ENCODE results near the gene CDK2AP2. TPM values are rescaled to one million over a fixed set of nuclear protein-coding genes. Genes with fewer than 3 reads are reported as not detected.
"Not testable (repeated sequence)": the region's sequence is repeated elsewhere in the genome, so short reads cannot be mapped to it uniquely, and the experiment has no call there.

CDK2AP2 gene, protein sequence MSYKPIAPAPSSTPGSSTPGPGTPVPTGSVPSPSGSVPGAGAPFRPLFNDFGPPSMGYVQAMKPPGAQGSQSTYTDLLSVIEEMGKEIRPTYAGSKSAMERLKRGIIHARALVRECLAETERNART
- polyA plus RNA-seq: 100 to 1,000 TPM in 2 of 4 donors, 10 to 100 TPM in 2; 80.0 to 108 (median 97.5) TPM
- long read RNA-seq, donor 1, transcript CDK2AP2-201 (4 exons, 1,378 nt): major isoform, 61 of 102 reads
- long read RNA-seq, donor 1, transcript CDK2AP2-204 (4 exons, 923 nt): minor isoform, 7 of 102 reads
- long read RNA-seq, donor 1, partial matches to known transcripts: 26 of 102 reads
- long read RNA-seq, donor 1, other reads (novel, unspliced or antisense): 0 of 102 reads
- long read RNA-seq, donor 2, transcript CDK2AP2-202 (3 exons, 1,692 nt): minor isoform, 9 of 69 reads
- long read RNA-seq, donor 2, transcript CDK2AP2-201 (4 exons, 1,378 nt): major isoform, 48 of 69 reads
- long read RNA-seq, donor 2, partial matches to known transcripts: 5 of 69 reads
- long read RNA-seq, donor 2, other reads (novel, unspliced or antisense): 0 of 69 reads
- long read RNA-seq, donor 3, transcript CDK2AP2-201 (4 exons, 1,378 nt): major isoform, 43 of 49 reads
- long read RNA-seq, donor 3, partial matches to known transcripts: 0 of 49 reads
- long read RNA-seq, donor 3, other reads (novel, unspliced or antisense): 0 of 49 reads
- long read RNA-seq, donor 4: 0 reads
- long read RNA-seq, donor 5, transcript CDK2AP2-201 (4 exons, 1,378 nt): major isoform, 7 of 11 reads
- long read RNA-seq, donor 5, partial matches to known transcripts: 0 of 11 reads
- long read RNA-seq, donor 5, other reads (novel, unspliced or antisense): 0 of 11 reads
- long read RNA-seq, donor 6, transcript CDK2AP2-201 (4 exons, 1,378 nt): major isoform, 68 of 96 reads
- long read RNA-seq, donor 6, partial matches to known transcripts: 20 of 96 reads
- long read RNA-seq, donor 6, other reads (novel, unspliced or antisense): 0 of 96 reads
- long read RNA-seq, donor 7: 0 reads
- long read RNA-seq, donor 8, partial matches to known transcripts: 0 of 1 reads
- long read RNA-seq, donor 8, other reads (novel, unspliced or antisense): 0 of 1 reads
- long read RNA-seq, donor 9, transcript CDK2AP2-201 (4 exons, 1,378 nt): major isoform, 9 of 10 reads
- long read RNA-seq, donor 9, partial matches to known transcripts: 0 of 10 reads
- long read RNA-seq, donor 9, other reads (novel, unspliced or antisense): 0 of 10 reads
- long read RNA-seq, donor 10, transcript CDK2AP2-202 (3 exons, 1,692 nt): minor isoform, 6 of 51 reads
- long read RNA-seq, donor 10, transcript CDK2AP2-201 (4 exons, 1,378 nt): major isoform, 36 of 51 reads
- long read RNA-seq, donor 10, partial matches to known transcripts: 6 of 51 reads
- long read RNA-seq, donor 10, other reads (novel, unspliced or antisense): 0 of 51 reads

DNA sequence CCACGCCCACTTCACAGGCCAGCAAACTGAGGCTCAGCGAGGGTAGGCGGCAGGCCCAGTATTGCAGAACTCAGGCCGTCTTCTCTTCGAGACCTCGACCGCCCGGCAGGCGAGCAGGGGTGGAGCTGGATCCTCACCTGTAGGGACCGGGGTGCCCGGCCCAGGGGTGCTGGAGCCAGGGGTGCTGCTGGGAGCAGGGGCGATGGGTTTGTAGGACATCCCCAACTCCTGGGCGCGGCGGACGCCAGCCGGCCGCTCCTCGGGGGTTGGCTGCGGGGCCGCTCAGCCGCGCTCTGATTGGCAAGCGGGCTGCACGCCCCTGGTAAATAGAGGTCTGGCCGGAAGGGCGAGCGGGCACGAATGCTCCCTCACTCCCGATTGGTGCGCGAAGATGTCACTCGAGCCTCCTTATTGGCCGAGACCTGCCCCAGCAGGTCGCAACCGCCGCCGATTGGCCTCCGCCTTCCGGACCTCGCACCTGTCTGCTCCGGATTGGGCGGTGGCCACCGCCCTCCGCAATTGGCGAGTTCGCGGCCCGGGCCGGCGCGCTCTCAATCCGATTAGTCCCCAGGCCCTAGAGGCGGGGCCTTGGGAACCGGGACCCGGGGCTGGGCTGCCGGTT, at the start of gene CDK2AP2:
TSS of gene CDK2AP2 (minus strand) at position 299 of the 622 bp plus-strand sequence. CDS start at position 219, 80 bp downstream.
- DNase-seq (peak; percentile 99 to 100), FAIRE-seq (no peak)

DNA sequence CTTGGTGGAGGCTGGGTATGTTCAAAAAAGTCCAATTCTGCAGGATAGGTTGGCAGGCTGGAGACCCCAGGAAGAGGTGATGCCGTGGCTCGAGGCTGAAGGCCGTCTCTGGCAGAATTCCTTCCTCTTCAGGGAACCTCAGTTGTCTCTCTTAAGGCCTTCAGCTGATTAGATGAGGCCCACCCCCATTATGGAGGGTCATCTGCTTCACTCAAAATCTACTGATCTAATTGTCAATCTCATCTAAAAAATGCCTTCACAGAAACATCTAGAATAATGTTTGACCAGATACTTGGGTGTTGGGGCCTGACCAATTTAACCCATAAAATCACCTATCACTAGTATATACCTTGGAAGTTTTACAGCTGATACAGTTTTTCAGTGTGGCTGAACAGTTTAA, 48.3 kb upstream of the CDK2AP2 start:
- no peak for DNase-seq

More for the DNA sequence above, at the start of gene CDK2AP2:
- Histone ChIP-seq H3K36me3 (ENCODE audit: control insufficient read depth in 3 of 3, insufficient read depth in 2 of 3, low read depth in 1 of 3, low read length in 3 of 3) (peaks cover 0 to 24% (median 0%) of the 10 kb centered on the region in 3 donors), H3K9me3 (ENCODE audit: control insufficient read depth in 2 of 2, insufficient read depth in 1 of 2, low read depth in 1 of 2, low read length in 1 of 2) (no peaks in the 10 kb centered on the region), H3K27me3 (ENCODE audit: control insufficient read depth in 3 of 3, insufficient read depth in 3 of 3, low read length in 3 of 3) (no peaks in the 10 kb centered on the region), H3K4me3 (ENCODE audit: low read depth in 1 of 3, low read length in 3 of 3) (peak within 1 kb of the TSS; percentile 59 to 83 (median 79)), H3K27ac (ENCODE audit: low read depth in 1 of 3, low read length in 2 of 3) (peak within 1 kb of the TSS; percentile 94 to 100 (median 97)), H3K4me1 (ENCODE audit: control insufficient read depth in 3 of 3, insufficient read depth in 2 of 3, low read depth in 1 of 3, low read length in 2 of 3) (peaks cover 2 to 60% (median 8%) of the 10 kb centered on the region in 3 donors)
- WGBS, 3 donors: 0% methylated on average over 46 to 57 of the region's 57 CpGs

DNA sequence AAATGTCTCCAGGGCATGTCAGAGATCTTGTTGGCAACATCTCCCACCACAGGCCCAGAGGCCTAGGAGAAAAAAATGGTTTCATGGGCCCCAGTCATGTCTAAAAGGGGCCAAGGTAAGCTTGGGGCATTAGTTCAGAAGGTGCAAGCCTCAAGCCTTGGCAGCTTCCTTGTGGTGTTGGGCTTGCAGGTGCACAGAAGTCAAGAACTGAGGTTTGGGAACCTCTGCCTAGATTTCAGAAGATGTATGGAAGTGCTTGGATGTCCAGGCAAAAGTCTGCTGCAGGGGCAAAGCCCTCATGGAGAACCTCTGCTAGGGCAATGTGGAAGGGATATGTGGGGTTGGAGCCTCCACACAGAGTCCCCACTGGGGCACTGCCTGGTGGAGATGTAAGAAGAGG, 43.7 kb upstream of the CDK2AP2 start:
- H3K27me3 ChIP-seq (ENCODE audit: control insufficient read depth in 3 of 3, insufficient read depth in 3 of 3, low read length in 3 of 3); H3K4me3 ChIP-seq (ENCODE audit: low read depth in 1 of 3, low read length in 3 of 3); H3K27ac ChIP-seq (ENCODE audit: low read depth in 1 of 3, low read length in 2 of 3); DNase-seq; H3K4me1 ChIP-seq (ENCODE audit: control insufficient read depth in 3 of 3, insufficient read depth in 2 of 3, low read depth in 1 of 3, low read length in 2 of 3); H3K36me3 ChIP-seq (ENCODE audit: control insufficient read depth in 3 of 3, insufficient read depth in 2 of 3, low read depth in 1 of 3, low read length in 3 of 3); FAIRE-seq: not testable (repeated sequence)
- peaks cover 0 to 11% of the 10 kb centered on the region in 2 donors for H3K9me3 ChIP-seq (ENCODE audit: control insufficient read depth in 2 of 2, insufficient read depth in 1 of 2, low read depth in 1 of 2, low read length in 1 of 2)

More for the DNA sequence above, 48.3 kb upstream of the CDK2AP2 start:
- FAIRE-seq: no peak
- Histone ChIP-seq H3K36me3 (ENCODE audit: control insufficient read depth in 3 of 3, insufficient read depth in 2 of 3, low read depth in 1 of 3, low read length in 3 of 3) (no peaks in the 10 kb centered on the region), H3K27ac (ENCODE audit: low read depth in 1 of 3, low read length in 2 of 3) (no peak overlapping the region), H3K27me3 (ENCODE audit: control insufficient read depth in 3 of 3, insufficient read depth in 3 of 3, low read length in 3 of 3) (no peaks in the 10 kb centered on the region), H3K4me3 (ENCODE audit: low read depth in 1 of 3, low read length in 3 of 3) (no peak overlapping the region), H3K4me1 (ENCODE audit: control insufficient read depth in 3 of 3, insufficient read depth in 2 of 3, low read depth in 1 of 3, low read length in 2 of 3) (peaks cover 0 to 22% (median 0%) of the 10 kb centered on the region in 3 donors), H3K9me3 (ENCODE audit: control insufficient read depth in 2 of 2, insufficient read depth in 1 of 2, low read depth in 1 of 2, low read length in 1 of 2) (peaks cover 0 to 8% of the 10 kb centered on the region in 2 donors)
- WGBS, 3 donors: 61 to 86% (median 75%) methylated on average over 3 of the region's 3 CpGs

DNA sequence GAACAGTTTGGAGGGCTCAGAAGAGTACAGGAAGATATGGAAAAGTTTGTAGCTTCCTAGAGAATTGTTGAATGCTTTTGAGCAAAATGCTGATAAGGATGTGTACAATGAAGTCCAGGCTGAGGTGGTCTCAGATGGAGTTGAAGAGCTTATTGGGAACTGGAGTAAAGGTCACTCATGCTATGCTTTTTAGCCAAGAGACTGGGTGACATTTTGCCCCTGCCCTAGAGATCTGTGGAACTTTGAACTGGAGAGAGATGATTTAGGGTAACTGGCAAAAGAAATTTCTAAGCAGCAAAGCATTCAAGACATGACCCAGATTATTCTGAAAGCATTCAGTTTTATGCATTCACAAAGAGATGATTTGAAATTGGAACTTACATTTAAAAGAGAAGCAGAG, 43.2 kb upstream of the CDK2AP2 start:
- H3K9me3 ChIP-seq (ENCODE audit: control insufficient read depth in 2 of 2, insufficient read depth in 1 of 2, low read depth in 1 of 2, low read length in 1 of 2): peaks cover 0 to 11% of the 10 kb centered on the region in 2 donors
- H3K4me3 ChIP-seq (ENCODE audit: low read depth in 1 of 3, low read length in 3 of 3): no peak overlapping the region
- DNase-seq: no peak
- no peaks in the 10 kb centered on the region for H3K27me3 ChIP-seq (ENCODE audit: control insufficient read depth in 3 of 3, insufficient read depth in 3 of 3, low read length in 3 of 3)
- FAIRE-seq: no peak
- H3K4me1 ChIP-seq (ENCODE audit: control insufficient read depth in 3 of 3, insufficient read depth in 2 of 3, low read depth in 1 of 3, low read length in 2 of 3): no peaks in the 10 kb centered on the region
- no peak overlapping the region for H3K27ac ChIP-seq (ENCODE audit: low read depth in 1 of 3, low read length in 2 of 3)
- H3K36me3 ChIP-seq (ENCODE audit: control insufficient read depth in 3 of 3, insufficient read depth in 2 of 3, low read depth in 1 of 3, low read length in 3 of 3): no peaks in the 10 kb centered on the region

DNA sequence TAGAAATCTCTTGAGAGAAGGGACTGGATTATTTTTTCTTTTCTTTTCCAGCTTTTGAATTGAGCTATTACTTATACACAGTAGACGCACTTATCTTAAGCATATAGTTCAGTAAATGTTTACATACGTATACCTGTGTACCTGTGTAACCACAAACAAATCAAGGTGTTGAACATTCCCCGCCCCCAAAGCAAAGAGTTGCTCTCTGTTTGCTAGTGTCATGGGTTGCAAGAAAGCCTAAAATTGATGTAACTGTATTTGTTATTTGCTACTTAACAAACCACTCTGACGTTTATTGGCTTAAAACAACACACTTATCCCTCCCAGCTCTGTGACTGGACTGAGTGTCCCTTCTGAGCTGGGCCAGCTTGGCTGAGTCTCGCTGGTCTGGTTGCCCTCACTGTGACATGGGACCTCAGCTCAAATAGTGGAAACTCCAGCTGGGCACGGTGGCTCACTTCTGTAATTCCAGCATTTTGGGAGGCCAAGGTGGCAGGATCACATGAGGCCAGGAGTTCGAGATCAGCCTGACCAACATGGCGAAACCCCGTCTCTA, 40.7 kb upstream of the CDK2AP2 start:
- H3K36me3 ChIP-seq (ENCODE audit: control insufficient read depth in 3 of 3, insufficient read depth in 2 of 3, low read depth in 1 of 3, low read length in 3 of 3): no peaks in the 10 kb centered on the region
- 82 to 86% (median 85%) methylated on average over 9 of the region's 9 CpGs for WGBS, 3 donors

DNA sequence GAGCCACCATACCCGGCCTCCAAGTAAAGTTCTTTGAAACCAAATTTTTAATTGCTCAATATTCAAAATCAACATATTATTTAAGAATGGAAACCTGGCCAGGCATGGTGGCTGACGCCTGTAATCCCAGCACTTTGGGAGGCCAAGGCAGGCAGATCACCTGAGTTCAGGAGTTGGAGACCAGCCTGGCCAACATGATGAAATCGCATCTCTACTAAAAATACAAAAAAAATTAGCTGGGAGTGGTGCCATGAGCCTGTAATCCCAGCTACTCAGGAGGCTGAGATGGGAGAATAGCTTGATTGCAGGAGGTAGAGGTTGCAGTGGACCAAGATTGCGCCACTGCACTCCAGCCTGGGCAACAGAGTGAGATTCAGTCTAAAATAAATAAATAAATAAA, 40.1 kb upstream of the CDK2AP2 start:
- not testable (repeated sequence) for DNase-seq; H3K4me3 ChIP-seq (ENCODE audit: low read depth in 1 of 3, low read length in 3 of 3); FAIRE-seq; H3K27ac ChIP-seq (ENCODE audit: low read depth in 1 of 3, low read length in 2 of 3); H3K27me3 ChIP-seq (ENCODE audit: control insufficient read depth in 3 of 3, insufficient read depth in 3 of 3, low read length in 3 of 3); H3K36me3 ChIP-seq (ENCODE audit: control insufficient read depth in 3 of 3, insufficient read depth in 2 of 3, low read depth in 1 of 3, low read length in 3 of 3)
- peaks cover 0 to 11% of the 10 kb centered on the region in 2 donors for H3K9me3 ChIP-seq (ENCODE audit: control insufficient read depth in 2 of 2, insufficient read depth in 1 of 2, low read depth in 1 of 2, low read length in 1 of 2)
- H3K4me1 ChIP-seq (ENCODE audit: control insufficient read depth in 3 of 3, insufficient read depth in 2 of 3, low read depth in 1 of 3, low read length in 2 of 3): peaks cover 3 to 19% (median 3%) of the 10 kb centered on the region in 3 donors
- 89 to 94% (median 89%) methylated on average over 4 of the region's 4 CpGs for WGBS, 3 donors

More for the DNA sequence above, 40.7 kb upstream of the CDK2AP2 start:
- Histone ChIP-seq H3K27ac (ENCODE audit: low read depth in 1 of 3, low read length in 2 of 3) (no peak overlapping the region), H3K4me3 (ENCODE audit: low read depth in 1 of 3, low read length in 3 of 3) (no peak overlapping the region), H3K4me1 (ENCODE audit: control insufficient read depth in 3 of 3, insufficient read depth in 2 of 3, low read depth in 1 of 3, low read length in 2 of 3) (peaks cover 3 to 18% (median 3%) of the 10 kb centered on the region in 3 donors), H3K27me3 (ENCODE audit: control insufficient read depth in 3 of 3, insufficient read depth in 3 of 3, low read length in 3 of 3) (no peaks in the 10 kb centered on the region), H3K9me3 (ENCODE audit: control insufficient read depth in 2 of 2, insufficient read depth in 1 of 2, low read depth in 1 of 2, low read length in 1 of 2) (peaks cover 0 to 11% of the 10 kb centered on the region in 2 donors)
- FAIRE-seq (no peak), DNase-seq (no peak)

DNA sequence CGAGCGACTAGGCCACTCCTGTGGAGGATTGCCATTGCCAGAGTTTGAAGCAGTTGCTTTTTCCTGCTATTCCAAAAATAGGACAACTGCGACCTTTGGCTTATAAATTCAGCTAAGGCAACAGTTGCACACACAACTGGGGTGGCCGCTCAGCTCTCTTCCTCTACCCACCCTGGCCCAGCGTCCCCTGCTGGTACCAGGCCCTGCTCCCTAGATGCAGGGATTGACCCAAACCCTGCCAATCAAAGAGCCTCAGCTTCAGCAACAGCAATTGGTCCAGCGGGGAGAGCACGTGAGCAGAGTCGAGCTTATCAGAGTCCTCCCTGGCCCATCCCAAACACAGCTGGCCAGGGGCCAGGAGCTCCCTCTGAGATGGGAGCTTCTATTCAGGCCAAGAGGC, 37.3 kb upstream of the CDK2AP2 start:
- Histone ChIP-seq H3K27ac (ENCODE audit: low read depth in 1 of 3, low read length in 2 of 3) (peak overlapping the region in 2 of 3 donors; percentile 37 to 89), H3K36me3 (ENCODE audit: control insufficient read depth in 3 of 3, insufficient read depth in 2 of 3, low read depth in 1 of 3, low read length in 3 of 3) (no peaks in the 10 kb centered on the region), H3K4me1 (ENCODE audit: control insufficient read depth in 3 of 3, insufficient read depth in 2 of 3, low read depth in 1 of 3, low read length in 2 of 3) (peaks cover 3 to 24% (median 4%) of the 10 kb centered on the region in 3 donors), H3K27me3 (ENCODE audit: control insufficient read depth in 3 of 3, insufficient read depth in 3 of 3, low read length in 3 of 3) (no peaks in the 10 kb centered on the region), H3K4me3 (ENCODE audit: low read depth in 1 of 3, low read length in 3 of 3) (no peak overlapping the region), H3K9me3 (ENCODE audit: control insufficient read depth in 2 of 2, insufficient read depth in 1 of 2, low read depth in 1 of 2, low read length in 1 of 2) (peaks cover 0 to 3% of the 10 kb centered on the region in 2 donors)
- 13 to 41% (median 26%) methylated on average over 8 of the region's 8 CpGs for WGBS, 3 donors
- FAIRE-seq: no peak
- peak; percentile 68 to 78 for DNase-seq
